Stimulated activated CD8-positive, alpha-beta memory T cell treated with anti-CD3 and anti-CD28 coated beads, Interleukin-12 subunit alpha, Interleukin-12 subunit beta, amount 100 ng/mL, for 1 hour (primary cell): ENCODE results near the gene RABIF.
"Not testable (repeated sequence)": the region's sequence is repeated elsewhere in the genome, so short reads cannot be mapped to it uniquely, and the experiment has no call there.

Experiments used
- DNase-seq: peaks from one replicate; pipeline ENCODE4 v3.0.0-alpha.2; 2020; ENCODE audit warnings: low read depth

Gene RABIF

DNA sequence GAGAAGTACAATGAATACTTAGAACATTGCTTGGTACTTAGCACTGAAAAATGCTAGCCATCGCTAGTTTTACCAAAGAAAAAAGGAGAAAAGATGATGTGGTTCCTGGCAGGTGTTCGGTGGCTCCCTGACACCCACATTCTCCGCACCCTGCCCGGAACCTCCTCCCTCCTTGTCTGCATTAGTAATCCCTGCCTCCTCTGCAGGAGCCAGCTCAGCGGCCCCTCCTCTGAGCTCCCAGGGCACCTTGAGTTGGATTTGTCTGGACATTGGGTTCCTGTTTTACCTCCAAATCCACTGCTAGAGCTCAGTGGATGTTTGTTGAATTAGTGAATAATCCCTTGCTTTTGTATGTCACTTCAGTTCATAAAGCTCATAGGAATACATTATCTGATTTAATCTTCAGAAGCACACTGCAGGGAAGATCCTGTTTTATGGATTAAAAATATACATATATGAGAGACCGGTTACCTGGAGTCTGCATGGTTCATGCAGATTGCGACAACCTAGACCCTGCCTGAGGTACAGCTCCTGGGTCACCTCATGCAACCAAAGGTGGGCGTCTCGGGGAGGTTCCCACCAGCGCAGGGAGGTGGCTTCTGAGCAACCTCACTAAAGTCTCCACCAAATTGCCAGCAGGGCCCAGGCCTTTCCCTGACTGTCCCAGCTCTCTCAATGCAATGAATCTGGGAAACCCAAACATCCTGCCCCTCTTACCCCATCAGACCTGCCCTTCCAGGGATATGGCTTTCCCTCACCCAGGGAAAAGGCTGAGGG, 54.0 kb downstream of the RABIF start:
- no peak for DNase-seq

DNA sequence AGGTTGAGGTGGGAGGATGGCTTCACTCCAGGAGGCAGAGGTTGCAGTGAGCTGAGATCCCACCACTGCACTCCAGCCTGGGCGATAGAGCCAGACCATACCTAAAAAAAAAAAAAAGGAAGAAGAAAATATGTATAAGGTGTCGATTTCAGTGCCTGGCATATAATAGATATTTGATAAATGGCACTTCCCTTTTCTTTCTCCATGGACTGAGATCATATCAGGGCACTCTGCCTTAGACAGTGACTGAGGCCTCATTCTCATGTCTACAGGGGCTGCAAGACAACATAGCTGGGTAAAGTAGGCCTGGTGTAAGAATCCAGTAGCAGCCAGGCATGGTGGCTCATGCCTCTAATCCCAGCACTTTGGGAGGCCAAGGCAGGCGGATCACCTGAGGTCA, 57.0 kb downstream of the RABIF start:
- DNase-seq: no peak

DNA sequence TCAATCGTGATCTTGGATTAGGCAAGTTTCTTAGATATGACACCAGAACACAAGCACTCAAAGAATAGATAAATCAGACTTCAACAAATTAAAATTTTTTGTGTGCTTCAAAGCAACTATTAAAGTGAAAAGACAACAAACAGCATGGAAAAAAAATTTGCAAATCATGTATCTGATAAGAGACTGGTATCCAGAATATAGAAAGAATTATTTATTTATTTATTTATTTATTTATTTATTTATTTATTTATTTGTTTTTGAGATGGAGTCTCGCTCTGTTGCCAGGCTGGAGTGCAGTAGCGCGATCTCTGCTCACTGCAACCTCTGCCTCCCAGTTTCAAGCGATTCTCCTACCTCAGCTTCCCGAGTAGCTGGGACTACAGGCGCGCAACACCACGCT, 59.7 kb downstream of the RABIF start:
- DNase-seq: not testable (repeated sequence)
